Ovary (tissue), 9 donors: ENCODE results near the gene ZNF180. TPM values are rescaled to one million over a fixed set of nuclear protein-coding genes. Genes with fewer than 3 reads are reported as not detected.

Experiments
- DNase-seq, 5 donors: peaks; one replicate each; pipeline ENCODE4 v3.0.0-alpha.2; 2019 to 2020
- H3K27ac ChIP-seq, 2 donors: fragments of 200-600 bp; one replicate each; pipeline versions ENCODE4 v1.5.1 to v1.8.0; 2019 to 2022
- H3K27me3 ChIP-seq: fragments of 200-600 bp; one replicate; pipeline ENCODE4 v1.8.0; 2022
- H3K36me3 ChIP-seq: fragments of 200-600 bp; sonication (generic); one replicate; pipeline ENCODE4 v1.5.1; 2019
- H3K4me1 ChIP-seq: one replicate; pipeline ENCODE4 v1.8.1; 2013; ENCODE audit warnings: mild to moderate bottlenecking, moderate library complexity; ENCODE audit not compliant: insufficient read depth
- H3K4me3 ChIP-seq: fragments of 200-600 bp; sonication (generic); one replicate; pipeline ENCODE4 v1.5.1; 2017
- H3K9me3 ChIP-seq, 2 donors: fragments of 200-600 bp in 1 of 2; sonication (generic) in 1 of 2; one replicate each; pipeline versions ENCODE4 v1.5.1 to v1.8.1; 2013 to 2019; ENCODE audit warnings: mild to moderate bottlenecking in 1 of 2, moderate library complexity in 1 of 2
- EP300 ChIP-seq: sonication (generic); formaldehyde crosslinking; IDR thresholded peaks from one replicate; pipeline ENCODE4 v1.6.1; 2017; ENCODE audit warnings: antibody characterized with exemption
- POLR2A ChIP-seq: fragments of 450-650 bp; IDR thresholded peaks from one replicate; pipeline ENCODE4 v1.6.1; 2017; ENCODE audit warnings: antibody characterized with exemption, mild to moderate bottlenecking, moderate library complexity
- WGBS, 3 donors: extraction: QIAGEN DNeasy Blood & Tissue Kit in 1 of 3; methylation state at CpG; one replicate each; pipeline versions ENCODE4 v1.1.5 to v1.1.7; 2013 to 2017; 5-methylcytosine and 5-hydroxymethylcytosine counted together
- intact Hi-C, 4 donors: fragments of 100-400 bp; cut with DNase I; formaldehyde crosslinking; loops; one replicate each; pipeline versions ENCODE4 v1.11.0 to v1.15.1; 2022 to 2023
- polyA plus RNA-seq, 2 donors: library from polyadenylated mRNA; stranded (reverse); fragments of 200-250 nt in 1 of 2; fragments of 350-450 nt in 1 of 2; fragmentation: Illumina TruSeq in 1 of 2; extraction: RNeasy Lipid Tissue Mini Kit (QIAGEN cat#74804) in 1 of 2; gene quantifications; one replicate each; pipeline ENCODE4 v1.2.3, GENCODE V29; 2013 to 2014
- total RNA-seq, 7 donors: library from RNA; depleted of rRNA in 2 of 7; stranded (reverse); fragments of >200 nt in 2 of 7; fragmentation: NEBNext Ultra II Directional in 3 of 7; extraction: Animal tissue kit (Norgen Biotek cat#: 25700) in 3 of 7; gene quantifications; one replicate each; pipeline versions ENCODE4 v1.1.0 to v1.2.4, GENCODE V29; 2016 to 2023
- TF ChIP-seq, protein P1 (sequence below), 3 donors: fragments of 450-650 bp in 2 of 3; fragments of 200-600 bp in 1 of 3; IDR thresholded peaks; one replicate each; pipeline versions ENCODE4 v1.5.1 to v1.8.0; 2016 to 2022; ENCODE audit warnings: antibody characterized with exemption in 3 of 3, mild to moderate bottlenecking in 1 of 3
- donor health status: DM: no; HTN: no; CAD: no; lungs with moderate emphysema.
- donor health status: DM: no; HTN: no; CAD: no.
- donor health status: Bipolar disorder and iron deficiency.
- donor health status: DM: yes; HTN: yes; CAD: no.
- donor health status: DM: no; HTN: no; CAD: no.
- donor health status: DM: yes; HTN: yes; CAD: no.

ZNF180 gene
- total and polyA plus RNA-seq, 9 donors, result 5.6 to 16.1 (median 9.7) TPM

DNA sequence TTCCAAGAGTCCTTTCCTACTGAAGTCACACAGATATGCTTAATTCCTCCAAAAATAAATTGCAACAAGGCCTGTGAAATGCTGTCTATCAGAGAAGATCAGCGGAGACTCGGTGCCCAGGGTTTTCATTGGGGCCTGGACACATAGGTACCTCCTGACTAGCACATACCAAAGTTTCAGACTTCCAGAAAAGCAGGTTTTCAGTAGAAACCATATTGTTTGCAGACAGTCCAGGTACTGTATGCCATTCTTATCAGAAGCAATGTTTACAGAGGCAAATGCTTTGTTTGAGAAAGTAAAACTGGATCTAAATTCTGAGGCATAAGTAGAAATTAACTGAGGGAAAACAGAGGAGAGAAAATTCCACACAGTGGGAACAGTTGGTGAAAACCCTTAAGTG is 64.9 kb downstream of the ZNF180 start:
- H3K4me1 ChIP-seq, result no peaks in the 10 kb centered on the region
- TF ChIP-seq, protein P1, sequence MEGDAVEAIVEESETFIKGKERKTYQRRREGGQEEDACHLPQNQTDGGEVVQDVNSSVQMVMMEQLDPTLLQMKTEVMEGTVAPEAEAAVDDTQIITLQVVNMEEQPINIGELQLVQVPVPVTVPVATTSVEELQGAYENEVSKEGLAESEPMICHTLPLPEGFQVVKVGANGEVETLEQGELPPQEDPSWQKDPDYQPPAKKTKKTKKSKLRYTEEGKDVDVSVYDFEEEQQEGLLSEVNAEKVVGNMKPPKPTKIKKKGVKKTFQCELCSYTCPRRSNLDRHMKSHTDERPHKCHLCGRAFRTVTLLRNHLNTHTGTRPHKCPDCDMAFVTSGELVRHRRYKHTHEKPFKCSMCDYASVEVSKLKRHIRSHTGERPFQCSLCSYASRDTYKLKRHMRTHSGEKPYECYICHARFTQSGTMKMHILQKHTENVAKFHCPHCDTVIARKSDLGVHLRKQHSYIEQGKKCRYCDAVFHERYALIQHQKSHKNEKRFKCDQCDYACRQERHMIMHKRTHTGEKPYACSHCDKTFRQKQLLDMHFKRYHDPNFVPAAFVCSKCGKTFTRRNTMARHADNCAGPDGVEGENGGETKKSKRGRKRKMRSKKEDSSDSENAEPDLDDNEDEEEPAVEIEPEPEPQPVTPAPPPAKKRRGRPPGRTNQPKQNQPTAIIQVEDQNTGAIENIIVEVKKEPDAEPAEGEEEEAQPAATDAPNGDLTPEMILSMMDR (IDR thresholded peaks at IDR 0.05), result no peak
- TF ChIP-seq EP300, result no peak
- no peak for TF ChIP-seq POLR2A
- WGBS, 3 donors, result 95 to 97% (median 96%) methylated on average over 2 of the region's 2 CpGs
- H3K36me3 ChIP-seq, result no peaks in the 10 kb centered on the region
- H3K27ac ChIP-seq, result no peak overlapping the region
- H3K4me3 ChIP-seq, result no peak overlapping the region
- no peaks in the 10 kb centered on the region for H3K27me3 ChIP-seq
- intact Hi-C loops, result loop anchor here in 1 of 4 donors (10.0 kb wide), 1 partner anchor 51 kb away; no protein-coding TSS in a partner anchor
- no peak for DNase-seq
- H3K9me3 ChIP-seq, result peaks cover 5 to 47% of the 10 kb centered on the region in 2 donors

DNA sequence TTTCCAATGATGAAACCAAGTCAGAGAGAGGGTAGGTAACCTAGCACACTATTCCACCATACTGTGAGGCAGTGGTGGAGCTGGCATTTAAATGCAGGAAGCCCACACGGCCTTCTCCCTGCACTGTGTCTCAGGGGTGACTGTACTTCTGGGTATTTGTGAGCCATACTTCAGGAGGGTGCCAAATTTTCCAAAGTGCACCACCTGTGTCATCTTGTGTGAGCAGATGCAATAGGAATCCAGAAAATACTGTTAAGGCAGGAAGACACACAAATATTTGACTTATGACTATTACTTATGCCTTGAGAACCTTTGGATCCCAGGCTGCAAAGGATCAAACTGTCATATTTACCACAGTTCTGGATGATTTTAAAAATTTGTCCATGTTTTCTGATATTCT is 69.4 kb downstream of the ZNF180 start:
- H3K36me3 ChIP-seq, result no peaks in the 10 kb centered on the region
- peaks cover 7 to 59% of the 10 kb centered on the region in 2 donors for H3K9me3 ChIP-seq
- intact Hi-C loops, result loop anchor here in 1 of 4 donors (10.0 kb wide), 1 partner anchor 46 kb away; no protein-coding TSS in a partner anchor
- H3K4me1 ChIP-seq, result no peaks in the 10 kb centered on the region
- no peaks in the 10 kb centered on the region for H3K27me3 ChIP-seq
- no peak for DNase-seq
- no peak overlapping the region for H3K27ac ChIP-seq
- 82 to 100% (median 93%) methylated on average over 1 of the region's 1 CpG for WGBS, 3 donors
- no peak overlapping the region for H3K4me3 ChIP-seq
- TF ChIP-seq POLR2A (no peak), EP300 (no peak)
- TF ChIP-seq, protein P1 (IDR thresholded peaks at IDR 0.05), result no peak

Other genes starting within 250 kb of the ZNF180 start
- under 1 TPM in 5 of 7 donors, not detected in 2; 0.13 to 0.65 (median 0.57) TPM for gene ZNF233, start 240.6 kb downstream of the ZNF180 start, total RNA-seq
- gene ZNF233, start 240.6 kb downstream of the ZNF180 start, polyA plus RNA-seq, result under 1 TPM; 0.21 to 0.55 TPM
- 1 to 10 TPM; 3.9 to 7.4 (median 6.2) TPM for gene ZNF235, start 195.5 kb downstream of the ZNF180 start, total RNA-seq
- gene ZNF235, start 195.5 kb downstream of the ZNF180 start, polyA plus RNA-seq, result 1 to 10 TPM; 2.5 to 4.5 TPM
- 10 to 100 TPM in 1 of 7 donors, 1 to 10 TPM in 6; 4.6 to 13.0 (median 9.3) TPM for gene ZNF112, start 143.8 kb downstream of the ZNF180 start, total RNA-seq
- 1 to 10 TPM; 3.5 to 4.2 TPM for gene ZNF112, start 143.8 kb downstream of the ZNF180 start, polyA plus RNA-seq
- 10 to 100 TPM in 1 of 7 donors, 1 to 10 TPM in 6; 2.6 to 11.2 (median 6.8) TPM for gene ZNF285, start 98.9 kb downstream of the ZNF180 start, total RNA-seq
- 1 to 10 TPM; 3.3 to 9.1 TPM for gene ZNF285, start 98.9 kb downstream of the ZNF180 start, polyA plus RNA-seq
- 10 to 100 TPM in 3 of 7 donors, 1 to 10 TPM in 4; 3.7 to 13.7 (median 9.8) TPM for gene ZNF229, start 52.0 kb downstream of the ZNF180 start, total RNA-seq
- 1 to 10 TPM; 3.8 to 4.4 TPM for gene ZNF229, start 52.0 kb downstream of the ZNF180 start, polyA plus RNA-seq
- under 1 TPM in 1 of 7 donors, not detected in 6; 0.60 TPM for gene CEACAM20, start 29.2 kb upstream of the ZNF180 start, total RNA-seq
- not detected for gene CEACAM20, start 29.2 kb upstream of the ZNF180 start, polyA plus RNA-seq
- under 1 TPM in 1 of 7 donors, not detected in 6; 0.57 TPM for gene IGSF23, start 113.0 kb upstream of the ZNF180 start, total RNA-seq
- not detected for gene IGSF23, start 113.0 kb upstream of the ZNF180 start, polyA plus RNA-seq
- gene PVR, start 143.4 kb upstream of the ZNF180 start, total RNA-seq, result 10 to 100 TPM; 18.8 to 26.6 (median 22.5) TPM
- 10 to 100 TPM; 14.0 to 33.9 TPM for gene PVR, start 143.4 kb upstream of the ZNF180 start, polyA plus RNA-seq
- gene CEACAM19, start 171.0 kb upstream of the ZNF180 start, total RNA-seq, result 10 to 100 TPM in 1 of 7 donors, 1 to 10 TPM in 6; 2.6 to 10.0 (median 5.4) TPM
- gene CEACAM19, start 171.0 kb upstream of the ZNF180 start, polyA plus RNA-seq, result 1 to 10 TPM; 2.2 to 5.1 TPM
- not detected for gene CEACAM16, start 198.6 kb upstream of the ZNF180 start, total RNA-seq
- gene CEACAM16, start 198.6 kb upstream of the ZNF180 start, polyA plus RNA-seq, result not detected
- 100 to 1,000 TPM in 2 of 7 donors, 10 to 100 TPM in 5; 17.8 to 141 (median 50.7) TPM for gene BCL3, start 248.2 kb upstream of the ZNF180 start, total RNA-seq
- gene BCL3, start 248.2 kb upstream of the ZNF180 start, polyA plus RNA-seq, result 10 to 100 TPM in 1 of 2 donors, 1 to 10 TPM in 1; 3.2 to 43.4 TPM